GM18870 (cell line): ENCODE measurements around the gene LRRK1.

Source experiments
- ATAC-seq: cut with Tn5 transposase; IDR thresholded peaks from one replicate; pipeline ENCODE4 v1.9.1; 2021; ENCODE audit warnings: moderate library complexity; ENCODE audit not compliant: unreplicated experiment

Gene LRRK1

GRCh38 chr15:100909989-100910955 lies 8.9 kb upstream of the LRRK1 start:
- ATAC-seq: no peak

- ATAC-seq: no peak
These were observed 8.1 kb upstream of the LRRK1 start for GRCh38 chr15:100911086-100911485.

DNA sequence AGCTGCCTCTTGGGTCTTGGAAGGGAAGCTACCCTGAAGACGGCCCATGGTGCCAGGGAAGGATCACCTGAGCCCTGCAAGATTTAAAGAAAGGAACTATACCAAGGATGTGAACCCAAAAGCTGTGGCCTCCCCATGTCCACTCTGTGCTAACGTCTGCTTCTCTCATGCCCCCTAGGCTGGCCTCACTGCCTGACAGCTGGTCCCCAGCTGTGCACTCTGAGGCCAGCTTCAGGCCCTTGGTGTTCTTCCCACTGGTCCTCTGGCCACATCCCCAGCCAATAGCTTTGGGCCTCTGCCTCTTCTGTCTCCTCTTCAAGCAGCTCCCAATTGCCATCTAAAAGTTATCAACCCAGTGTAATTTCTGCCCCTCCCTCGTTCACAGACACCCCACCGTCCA lies 5.2 kb upstream of the LRRK1 start:
- no peak for ATAC-seq

GRCh38 chr15:100914876-100915275 lies 4.3 kb upstream of the LRRK1 start:
- ATAC-seq: no peak

DNA sequence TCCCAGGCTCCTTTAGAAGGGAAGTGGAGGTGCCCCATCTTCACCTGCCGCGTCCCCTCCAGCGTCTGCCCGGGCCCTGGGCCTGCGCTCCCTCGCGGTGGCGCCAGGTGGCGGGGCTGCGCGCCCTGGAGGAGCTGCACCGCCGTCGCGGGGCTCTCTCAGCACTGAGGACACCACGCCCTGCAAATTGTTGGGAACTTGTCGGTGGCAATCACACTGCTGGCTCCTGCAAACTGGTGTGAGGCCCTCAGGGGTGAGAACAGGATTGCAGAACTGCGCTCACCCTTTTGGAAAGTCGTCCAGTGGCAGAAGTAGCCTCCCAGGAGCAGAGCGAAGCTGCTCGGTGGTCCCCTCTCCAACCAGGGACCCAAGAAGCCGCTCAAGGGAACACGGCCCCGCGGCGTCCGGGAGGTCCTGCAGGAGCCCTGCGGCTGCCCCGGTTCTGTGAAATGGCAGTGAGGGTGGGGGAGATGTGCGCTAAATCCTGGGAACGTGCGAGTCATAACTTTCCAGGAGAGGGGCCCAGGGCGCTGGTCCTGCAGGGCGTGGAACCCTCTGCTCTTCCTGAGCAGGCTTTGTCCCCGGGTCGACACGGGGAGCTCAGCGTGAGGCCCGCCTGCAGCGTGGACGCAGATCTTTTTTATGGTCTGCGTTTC lies 995 bp upstream of the LRRK1 start:
- peak; percentile 35 for ATAC-seq

DNA sequence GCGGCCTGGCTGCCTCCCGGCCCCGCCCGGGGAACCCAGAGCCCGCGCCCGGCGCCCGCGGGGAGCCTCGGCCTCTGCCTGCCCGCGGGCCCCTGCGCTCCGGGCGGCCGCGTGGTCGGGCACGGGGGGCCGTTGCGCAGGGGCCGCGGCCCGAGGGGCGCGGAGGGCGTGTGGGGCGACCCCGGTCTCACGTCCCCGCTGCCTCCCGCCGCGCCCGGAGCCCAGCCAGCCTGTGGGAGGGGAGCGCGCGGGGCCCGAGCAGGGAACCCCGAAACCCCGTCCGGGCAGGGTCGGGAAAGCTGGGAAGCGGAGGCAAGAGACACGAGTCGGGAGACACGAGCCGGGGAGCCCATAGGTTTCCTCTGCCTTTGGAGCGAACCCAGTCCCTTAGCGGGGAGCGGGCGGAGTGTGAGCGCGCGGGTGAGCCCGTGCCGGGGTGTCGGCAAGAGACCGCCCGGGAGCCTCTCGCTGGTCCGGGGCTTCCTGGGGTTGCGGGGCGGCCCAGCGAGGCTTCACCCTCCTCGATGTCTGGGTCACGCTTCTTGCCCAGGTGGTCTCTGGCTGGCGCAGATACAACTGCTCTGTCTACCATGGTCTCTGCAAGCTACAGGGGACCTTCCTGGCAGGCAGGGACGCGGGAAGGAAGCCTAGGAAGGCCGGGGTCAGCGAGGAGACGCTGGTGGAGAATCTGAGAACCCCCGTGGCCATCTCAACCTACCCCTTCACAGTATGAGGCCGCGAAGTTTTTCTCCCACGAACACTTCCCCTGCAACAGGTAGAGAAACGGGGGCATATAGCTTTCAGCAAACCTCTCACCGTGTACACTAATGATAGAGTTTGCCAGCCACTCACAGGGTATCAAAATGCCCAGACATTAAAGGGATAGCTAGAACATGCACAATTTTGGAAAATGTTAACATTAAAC lies 586 bp downstream of the LRRK1 start:
- ATAC-seq: no peak

DNA sequence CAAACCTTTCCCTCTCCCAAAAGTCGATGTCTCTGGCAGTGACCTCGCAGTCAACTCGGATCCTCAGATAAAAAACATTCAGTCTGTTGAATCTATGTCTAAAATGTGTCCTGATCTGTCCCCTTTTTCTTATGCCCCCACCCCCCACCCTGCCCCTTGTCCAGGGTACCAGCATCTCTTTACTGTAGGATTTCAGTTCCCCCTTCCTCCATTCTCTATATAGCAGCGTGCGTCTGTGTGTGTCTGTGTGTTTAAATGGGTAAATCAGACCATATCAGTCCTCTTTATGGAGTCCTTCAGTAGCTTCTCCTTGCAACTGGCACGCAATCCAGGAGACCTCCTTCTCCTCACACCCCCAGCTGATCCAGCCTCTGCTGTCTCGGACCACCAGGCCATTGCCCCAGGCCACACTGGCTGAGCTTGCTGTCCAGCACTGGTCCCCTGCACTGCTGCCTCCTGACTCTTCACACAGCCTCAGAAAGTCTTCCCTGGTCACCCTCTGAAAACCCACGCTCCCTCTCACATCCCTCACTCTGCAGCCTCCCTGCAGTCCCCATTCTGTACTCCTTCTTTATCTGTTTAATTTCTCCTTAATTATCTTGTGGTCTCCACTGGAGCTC lies 1.5 kb downstream of the LRRK1 start:
- ATAC-seq: no peak

GRCh38 chr15:100922192-100923040 lies 3.3 kb downstream of the LRRK1 start:
- peak; percentile 27 for ATAC-seq

- no peak for ATAC-seq
These were observed 3.9 kb downstream of the LRRK1 start for GRCh38 chr15:100923076-100923475.

- no peak for ATAC-seq
These were observed 4.7 kb downstream of the LRRK1 start for GRCh38 chr15:100923902-100924301.

DNA sequence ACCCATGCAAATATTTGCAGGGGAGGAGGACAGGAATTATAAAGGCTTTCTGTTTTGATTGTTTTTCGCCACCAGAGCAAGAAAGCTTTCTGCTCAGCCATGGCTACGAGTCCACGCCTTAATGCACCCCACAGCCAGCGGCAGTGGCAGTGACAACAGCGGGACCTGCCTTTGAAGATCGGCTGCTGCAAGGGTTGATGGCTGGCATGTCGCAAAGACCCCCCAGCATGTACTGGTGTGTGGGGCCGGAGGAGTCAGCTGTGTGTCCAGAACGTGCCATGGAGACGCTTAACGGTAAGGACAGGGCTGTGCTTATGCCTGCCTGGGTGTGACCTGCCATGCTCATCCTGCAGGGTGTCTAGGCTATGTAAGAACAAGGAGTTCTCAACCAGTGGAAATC lies 5.3 kb downstream of the LRRK1 start:
- ATAC-seq: no peak

DNA sequence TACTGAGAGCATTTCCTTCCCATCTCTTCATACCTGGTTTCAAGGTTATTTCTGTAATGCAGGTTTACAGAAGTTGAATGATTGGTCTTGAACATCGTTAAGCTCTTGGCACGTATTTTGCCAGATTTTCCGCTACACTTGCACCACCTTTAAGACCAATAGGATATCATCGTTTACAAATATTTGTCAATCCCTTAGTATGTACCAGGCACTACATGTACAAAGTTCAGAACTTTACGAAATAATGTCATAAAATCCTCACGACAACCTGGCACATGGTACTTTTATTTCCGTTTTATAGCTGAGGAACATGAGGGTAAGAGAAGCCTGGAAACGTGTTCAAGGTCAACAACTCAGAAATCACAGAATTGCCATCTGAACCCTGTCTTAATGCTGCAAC lies 6.3 kb downstream of the LRRK1 start:
- no peak for ATAC-seq

- no peak for ATAC-seq
These were observed 7.1 kb downstream of the LRRK1 start for GRCh38 chr15:100926258-100926657.

DNA sequence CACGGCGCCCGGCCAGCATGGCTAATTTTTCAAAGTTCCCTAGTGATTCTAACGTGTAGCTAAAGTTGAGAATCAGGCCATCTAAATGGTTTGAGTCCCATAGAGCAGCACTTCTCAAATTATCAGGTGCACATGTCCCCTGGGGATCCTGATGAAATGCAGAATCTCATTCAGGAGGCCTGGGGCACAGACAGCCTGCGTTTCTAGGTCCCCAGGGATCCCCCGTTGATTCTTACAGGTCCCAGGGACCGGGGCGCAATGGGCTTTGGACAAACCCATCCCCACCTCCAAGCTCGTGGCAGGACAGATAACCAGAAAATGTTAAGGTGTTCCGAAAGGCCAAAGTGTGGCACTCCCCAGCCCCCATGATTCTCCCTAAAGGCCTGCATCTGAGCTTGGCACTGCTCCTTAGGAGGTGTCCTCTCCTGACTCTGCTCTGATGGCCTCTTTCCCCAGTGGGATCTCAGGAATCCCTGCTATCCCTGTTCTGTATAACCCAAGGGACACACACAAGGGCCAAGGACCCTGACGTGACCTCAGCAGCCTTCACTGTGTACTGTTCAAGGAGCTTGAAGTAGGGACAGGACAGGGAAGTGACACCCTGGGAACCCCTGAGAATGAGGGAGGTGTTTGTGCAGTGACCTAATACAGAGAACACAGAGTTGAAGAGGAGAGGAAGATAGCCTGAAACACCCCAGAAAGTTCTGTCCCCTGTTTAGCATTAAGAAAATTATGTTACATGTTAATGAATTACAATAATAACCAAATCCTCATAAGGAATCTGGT lies 8.0 kb downstream of the LRRK1 start:
- no peak for ATAC-seq

- ATAC-seq: no peak
These were observed 9.6 kb downstream of the LRRK1 start for GRCh38 chr15:100928632-100929280.

- ATAC-seq: no peak
These were observed 10.5 kb downstream of the LRRK1 start for GRCh38 chr15:100929641-100930042.

GRCh38 chr15:100930306-100930848 lies 11.2 kb downstream of the LRRK1 start:
- no peak for ATAC-seq
